K562 (cell line): ENCODE measurements around the gene SNAPC2. TPM values are rescaled to one million over a fixed set of nuclear protein-coding genes. Genes with fewer than 3 reads are reported as not detected.

ENCODE experiments used
- ATAC-seq: fragments of 200-7000 bp; cut with Tn5 transposase; 3 replicates; pipeline ENCODE4 v1.9.1; 2020; ENCODE audit warnings: moderate library complexity
- BruUV-seq: library from RNA; stranded (reverse); fragments of 400-500 nt; replicated peaks from 2 replicates; lab custom pipeline; 2021; lab: Mats Ljungman, UMichigan
- CTCF ChIA-PET: fragments of 300-600 bp; formaldehyde crosslinking; extraction: SDS; loops from one replicate; lab custom pipeline; 2021; ENCODE audit warnings: low intra/inter-chr PET ratio; lab: Yijun Ruan, JAX
- POLR2A ChIA-PET: fragments of 300-600, 350-650 bp; sonication (Branson Sonifier 250); formaldehyde crosslinking; extraction: SDS; loops from one replicate; lab custom pipeline; 2021; ENCODE audit warnings: antibody characterized with exemption, inconsistent platforms; lab: Yijun Ruan, JAX
- DNase-seq, 4 experiments: peaks; one replicate each; pipeline versions ENCODE4 v3.0.0 to v3.0.0-alpha.2; 2011 to 2018; ENCODE audit warnings: low spot score in 3 of 4, mixed read lengths in 3 of 4; ENCODE audit errors: extremely low read depth in 1 of 4
- FAIRE-seq: peaks from 2 replicates; lab custom pipeline; 2011; peaks lifted over from hg19 to GRCh38; lab: Jason Lieb, UNC
- H2AFZ ChIP-seq: 2 replicates; pipeline ENCODE4 v1.6.0; 2011; ENCODE audit warnings: low read depth, low read length, control low read depth, inconsistent platforms
- H3K27ac ChIP-seq: fragments of 200-600 bp; 3 replicates; pipeline ENCODE4 v1.8.0; 2011; ENCODE audit warnings: low read depth, mild to moderate bottlenecking, control low read depth, inconsistent platforms, low read length, moderate library complexity, mixed read lengths; ENCODE audit errors: extremely low read depth
- H3K27me3 ChIP-seq, 2 experiments: fragments of 300-600 bp in 1 of 2; 2 replicates in 1 of 2; 3 replicates in 1 of 2; pipeline versions ENCODE4 v1.6.0 to v1.8.0; 2011; ENCODE audit warnings: inconsistent platforms in 2 of 2, low read length in 2 of 2, mild to moderate bottlenecking in 1 of 2, mixed read lengths in 1 of 2, moderate library complexity in 1 of 2; ENCODE audit not compliant: control insufficient read depth in 2 of 2, insufficient read depth in 2 of 2
- H3K36me3 ChIP-seq: fragments of 300-600 bp; 3 replicates; pipeline ENCODE4 v1.8.0; 2011; ENCODE audit warnings: mild to moderate bottlenecking, low read length, inconsistent platforms; ENCODE audit not compliant: control insufficient read depth, insufficient read depth
- H3K4me1 ChIP-seq, 2 experiments: fragments of 200-600 bp in 1 of 2; replicated peaks in 1 of 2; 2 replicates in 1 of 2; 3 replicates in 1 of 2; pipeline versions ENCODE4 v1.5.1 to v1.8.0; 2011; ENCODE audit warnings: inconsistent platforms in 2 of 2, low read length in 2 of 2, mild to moderate bottlenecking in 1 of 2, mixed read lengths in 1 of 2, moderate library complexity in 1 of 2; ENCODE audit not compliant: control insufficient read depth in 2 of 2, insufficient read depth in 2 of 2
- H3K4me2 ChIP-seq: 2 replicates; pipeline ENCODE4 v1.6.1; 2011; ENCODE audit warnings: low read length, control low read depth, inconsistent platforms, mixed read lengths; ENCODE audit not compliant: insufficient read depth
- H3K4me3 ChIP-seq: fragments of 200-600 bp; sonication (generic), shearing (Covaris generic); 2 replicates; pipeline ENCODE4 v1.5.1; 2016; ENCODE audit warnings: control low read depth, inconsistent platforms
- H3K79me2 ChIP-seq: fragments of 200-600 bp; 3 replicates; pipeline ENCODE4 v1.8.0; 2011; ENCODE audit warnings: low read length, inconsistent platforms; ENCODE audit not compliant: control insufficient read depth, insufficient read depth
- H3K9ac ChIP-seq, 2 experiments: 2 replicates each; pipeline versions ENCODE4 v1.6.0 to v1.6.1; 2011; ENCODE audit warnings: low read depth in 2 of 2, low read length in 2 of 2, control low read depth in 1 of 2, inconsistent platforms in 1 of 2, mild to moderate bottlenecking in 1 of 2, mixed read lengths in 1 of 2; ENCODE audit not compliant: insufficient read depth in 1 of 2
- H3K9me1 ChIP-seq: one replicate; pipeline ENCODE4 v1.6.0; 2011; ENCODE audit warnings: inconsistent platforms, mild to moderate bottlenecking, low read length, moderate library complexity; ENCODE audit not compliant: control insufficient read depth, insufficient read depth
- H3K9me3 ChIP-seq: replicated peaks from 2 replicates; pipeline ENCODE4 v1.5.1; 2011; ENCODE audit warnings: low read depth, low read length, inconsistent platforms; ENCODE audit not compliant: control insufficient read depth, insufficient read depth
- H4K20me1 ChIP-seq: replicated peaks from 2 replicates; pipeline ENCODE4 v1.6.1; 2011; ENCODE audit warnings: low read length, inconsistent platforms, mixed read lengths; ENCODE audit not compliant: control insufficient read depth, insufficient read depth
- CHD4 ChIP-seq: fragments of 200-600 bp; sonication (generic); IDR thresholded peaks from 3 replicates; pipeline ENCODE4 v1.6.1; 2012; ENCODE audit warnings: low read depth, mild to moderate bottlenecking, mixed read lengths, low read length, inconsistent platforms; ENCODE audit not compliant: insufficient read depth, insufficient replicate concordance, poor library complexity, severe bottlenecking
- FOXK1 ChIP-seq: sonication (generic); formaldehyde crosslinking; IDR thresholded peaks from 2 replicates; pipeline ENCODE4 v1.8.0; 2022; ENCODE audit warnings: missing genetic modification reagents, mild to moderate bottlenecking, borderline replicate concordance
- LEF1 ChIP-seq: fragments of 450-650 bp; IDR thresholded peaks from 2 replicates; pipeline ENCODE4 v1.6.1; 2016; ENCODE audit warnings: mild to moderate bottlenecking
- PCBP1 ChIP-seq: fragments of 200-400 bp; formaldehyde crosslinking; IDR thresholded peaks from 2 replicates; pipeline ENCODE4 v1.6.1; 2018; ENCODE audit warnings: mild to moderate bottlenecking, low read depth, low read length; ENCODE audit not compliant: poor library complexity, severe bottlenecking
- POLR2A ChIP-seq: fragments of 450-650 bp; conservative IDR thresholded peaks from 2 replicates; pipeline ENCODE4 v1.6.1; 2016
- POLR2AphosphoS2 ChIP-seq: IDR thresholded peaks from 2 replicates; pipeline ENCODE4 v1.6.1; 2012; ENCODE audit warnings: low read length, improper control_type of control experiment
- PRMT5 ChIP-seq: sonication (generic); formaldehyde crosslinking; IDR thresholded peaks from 2 replicates; pipeline ENCODE4 v1.5.0; 2020; ENCODE audit warnings: missing genetic modification reagents
- RBFOX2 ChIP-seq: fragments of 200-400 bp; formaldehyde crosslinking; IDR thresholded peaks from 2 replicates; pipeline ENCODE4 v1.6.1; 2017; ENCODE audit warnings: low read depth, mild to moderate bottlenecking, low read length, moderate library complexity
- SRSF7 ChIP-seq: fragments of 200-400 bp; formaldehyde crosslinking; optimal IDR thresholded peaks from 2 replicates; pipeline ENCODE3; 2017; ENCODE audit warnings: mild to moderate bottlenecking, low read depth, low read length
- SUPT5H ChIP-seq: fragments of 450-650 bp; IDR thresholded peaks from 2 replicates; pipeline ENCODE4 v1.6.1; 2016
- TFAM ChIP-seq: fragments of 250-450 bp; sonication (Bioruptor Pico); conservative IDR thresholded peaks from 2 replicates; pipeline ENCODE4 v1.5.0; 2021; ENCODE audit warnings: mild to moderate bottlenecking, moderate library complexity
- ZNF217 ChIP-seq: sonication (generic); formaldehyde crosslinking; IDR thresholded peaks from 2 replicates; pipeline ENCODE4 v1.8.0; 2022; ENCODE audit warnings: mild to moderate bottlenecking, missing genetic modification reagents
- ZNF766 ChIP-seq: fragments of 200-800 bp; sonication (Bioruptor generic); conservative IDR thresholded peaks from 2 replicates; pipeline ENCODE4 v1.6.1; 2016; ENCODE audit warnings: missing genetic modification characterization, missing compliant biosample characterization
- WGBS: fragments of 100-300 bp; shearing (Covaris generic); methylation state at CpG from one replicate; pipeline ENCODE4 v1.1.6; 2016; ENCODE audit warnings: low coverage, mixed read lengths; ENCODE audit not compliant: insufficient coverage; ENCODE audit errors: missing lambda C conversion rate; 5-methylcytosine and 5-hydroxymethylcytosine counted together
- in situ Hi-C: fragments of 300-500 bp; cut with MboI; formaldehyde crosslinking; loops from 4 replicates; pipeline ENCODE4 v1.15.0; 2018; ENCODE audit warnings: inconsistent platforms, mixed read lengths
- intact Hi-C: fragments of 100-400 bp; cut with micrococcal nuclease; formaldehyde crosslinking; loops from 2 replicates; pipeline ENCODE4 v1.14.2; 2022
- polyA plus RNA-seq, 8 experiments: library from polyadenylated mRNA; depleted of rRNA in 4 of 8; stranded (reverse) in 5 of 8; unstranded in 3 of 8; fragments of >200 nt; fragmentation: Nextera tagmentation in 2 of 8; fragmentation: Illumina TruSeq in 1 of 8; extraction: Ambion mirVana in 2 of 8; extraction: Trizol in 1 of 8; gene quantifications; 2 replicates each; pipeline versions ENCODE4 v1.2.1 to v1.2.3, GENCODE V29; 2011 to 2014; ENCODE audit warnings: inconsistent platforms in 1 of 8, missing spikeins in 1 of 8
- total RNA-seq, 7 experiments: library from RNA; depleted of rRNA in 6 of 7; stranded (reverse); fragments of >200 nt in 6 of 7; fragmentation: Illumina TruSeq in 2 of 7; extraction: Trizol in 2 of 7; gene quantifications; 2 replicates each; pipeline versions ENCODE4 v1.2.1 to v1.2.3, GENCODE V29; 2011 to 2021; ENCODE audit warnings: low replicate concordance in 1 of 7
- TF ChIP-seq, protein P1 (sequence below): sonication (generic); formaldehyde crosslinking; IDR thresholded peaks from 2 replicates; pipeline ENCODE4 v1.8.0; 2022; ENCODE audit warnings: missing genetic modification reagents, mild to moderate bottlenecking, moderate library complexity, borderline replicate concordance
- TF ChIP-seq, protein P2 (sequence below): sonication (generic); formaldehyde crosslinking; IDR thresholded peaks from 2 replicates; pipeline ENCODE4 v1.8.1; 2023; ENCODE audit warnings: mild to moderate bottlenecking, missing genetic modification reagents

The SNAPC2 gene
- total and polyA plus RNA-seq, 9 of the 15 experiments (the other 6 are each of a cell fraction or from before 2014, with no cell fraction given) = 0.59 to 45.1 (median 15.3) TPM

DNA sequence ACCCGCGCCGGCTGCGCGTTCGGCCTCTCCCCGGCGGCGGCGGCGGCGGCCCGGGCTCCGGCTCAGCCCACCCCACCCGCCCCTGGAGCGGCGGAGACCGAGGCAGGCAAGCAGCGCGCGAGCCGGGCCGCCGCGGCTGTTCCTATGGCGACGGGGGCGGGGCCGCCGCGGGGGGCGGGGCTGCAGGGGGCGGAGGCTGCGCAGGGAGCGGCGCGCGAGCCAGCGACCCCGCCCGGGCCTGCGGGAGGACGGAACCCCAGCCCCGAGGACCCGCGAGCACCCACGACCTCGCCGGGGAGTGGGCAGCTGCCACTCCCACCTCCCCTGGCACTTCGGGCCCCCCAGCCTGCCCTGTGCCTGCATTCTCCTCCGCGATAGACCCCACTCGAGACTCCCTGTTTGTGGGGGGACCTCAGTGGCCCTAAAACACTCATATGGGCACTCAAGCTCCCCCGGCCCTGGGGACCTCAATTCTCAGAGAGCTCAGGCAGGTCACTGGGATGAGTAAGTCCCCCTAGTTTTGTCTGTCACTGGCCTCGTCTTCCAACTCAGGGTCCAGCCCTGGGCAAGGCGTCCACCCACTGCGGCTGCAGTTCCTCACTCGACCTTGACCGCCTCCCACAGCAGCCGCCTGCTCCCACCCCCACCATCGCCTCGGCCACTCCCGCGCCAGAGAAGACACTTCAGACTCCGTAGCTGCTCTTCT lies 6.0 kb downstream of the SNAPC2 start, which contains the start of gene CTXN1 (continued):
- no peak for TF ChIP-seq SRSF7
- TF ChIP-seq FOXK1 (CRISPR knock-in tag) = no peak
- TF ChIP-seq CHD4 = no peak

DNA sequence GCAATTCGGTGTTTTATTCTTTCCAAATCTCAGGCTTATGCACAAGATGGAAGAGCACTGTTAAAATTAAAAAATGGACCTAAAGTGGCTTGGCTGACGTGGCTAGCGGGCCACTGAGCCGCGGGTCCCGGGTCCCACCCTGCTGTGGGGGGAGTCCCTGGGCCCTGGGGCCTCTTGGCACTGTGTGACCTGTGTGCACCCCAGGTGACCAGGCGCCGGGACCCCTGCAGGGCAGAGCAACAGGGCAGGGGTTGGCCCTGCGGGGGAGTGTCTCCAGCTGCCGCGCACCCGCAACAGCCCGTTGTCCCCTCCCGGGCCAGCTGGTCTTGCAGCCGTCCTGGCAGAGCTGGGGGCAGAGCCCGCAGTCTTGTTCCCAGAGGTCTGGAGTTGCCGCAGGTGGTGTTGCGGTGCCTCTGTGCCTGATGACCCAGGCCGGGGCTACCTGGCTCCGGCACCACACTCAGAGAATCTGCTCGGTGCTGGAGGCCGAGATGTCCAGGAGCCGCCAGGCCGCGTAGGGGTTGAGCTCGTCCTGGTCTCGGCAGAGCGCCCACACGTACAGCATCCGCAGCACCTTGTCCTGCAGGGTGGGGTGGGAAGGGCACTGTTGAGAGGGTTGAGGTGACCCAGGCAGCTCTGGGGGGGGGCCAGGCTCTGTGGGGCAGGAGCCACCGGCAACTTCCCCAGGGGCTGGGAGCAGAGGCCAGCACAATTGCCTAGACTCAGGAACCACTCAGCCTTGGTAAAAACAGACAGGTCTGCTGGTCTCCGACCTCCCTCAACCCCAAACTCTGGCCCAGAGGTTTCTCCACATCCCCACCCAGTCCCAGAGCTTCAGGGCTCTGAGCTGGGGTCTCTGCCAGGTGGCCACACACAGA lies 6.8 kb downstream of the SNAPC2 start:
- ATAC-seq (no peak), DNase-seq (no peak), FAIRE-seq (no peak)
- no peak overlapping the region for H3K4me3 ChIP-seq
- H3K9me1 ChIP-seq = no peaks in the 10 kb centered on the region
- peaks cover 53% of the 10 kb centered on the region; the same call in 2 of the 3 replicates for H3K36me3 ChIP-seq
- intact Hi-C loops = no loop called here
- ChIA-PET CTCF (no interaction called here), POLR2A (interaction anchor here (0.6 to 2.7 kb wide), 6 partner anchors 9 to 835 kb away, joined by 3 to 17 read pairs (median 4); partner anchors contain the start of genes NDUFA7, RPS28 and TIMM44)
- H3K9me3 ChIP-seq = no peaks in the 10 kb centered on the region
- no peak overlapping the region for H2AFZ ChIP-seq
- no peak overlapping the region; the same call in 2 of the 3 replicates for H3K27ac ChIP-seq
- in situ Hi-C loops = no loop called here
- BruUV-seq = TSS peak; percentile 28
- peak overlapping the region; percentile 78; the same call in 1 of the 2 replicates for H3K4me2 ChIP-seq
- H4K20me1 ChIP-seq = peaks cover 25% of the 10 kb centered on the region
- H3K79me2 ChIP-seq = no peaks in the 10 kb centered on the region; the same call in 2 of the 3 replicates
- H3K9ac ChIP-seq = peak overlapping the region in 1 of 2 experiments; percentile 88; a peak in 2 of 4 replicates
- no peaks in the 10 kb centered on the region for H3K27me3 ChIP-seq
- peaks cover 11 to 85% of the 10 kb centered on the region in 2 experiments for H3K4me1 ChIP-seq
- WGBS = 45% methylated on average over 18 of the region's 32 CpGs
- no peak for TF ChIP-seq ZNF217 (CRISPR knock-in tag)
- TF ChIP-seq LEF1 = 0 out of 2 replicates have a peak, but pooled peaks have one; percentile 8
- TF ChIP-seq TFAM (CRISPR knock-in tag) = no peak
- no peak for TF ChIP-seq ZNF766
- peak; percentile 94; the same call in 1 of the 2 replicates for TF ChIP-seq POLR2AphosphoS2
- 0 out of 2 replicates have a peak, but pooled peaks have one; percentile 74 for TF ChIP-seq SUPT5H
- peak; percentile 64 for TF ChIP-seq RBFOX2
- TF ChIP-seq, protein P1, sequence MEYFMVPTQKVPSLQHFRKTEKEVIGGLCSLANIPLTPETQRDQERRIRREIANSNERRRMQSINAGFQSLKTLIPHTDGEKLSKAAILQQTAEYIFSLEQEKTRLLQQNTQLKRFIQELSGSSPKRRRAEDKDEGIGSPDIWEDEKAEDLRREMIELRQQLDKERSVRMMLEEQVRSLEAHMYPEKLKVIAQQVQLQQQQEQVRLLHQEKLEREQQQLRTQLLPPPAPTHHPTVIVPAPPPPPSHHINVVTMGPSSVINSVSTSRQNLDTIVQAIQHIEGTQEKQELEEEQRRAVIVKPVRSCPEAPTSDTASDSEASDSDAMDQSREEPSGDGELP (CRISPR knock-in tag) = peak; percentile 78; the same call in 1 of the 2 replicates
- TF ChIP-seq POLR2A = peak; percentile 46; the same call in 1 of the 2 replicates
- no peak for TF ChIP-seq PRMT5 (CRISPR knock-in tag)
- TF ChIP-seq, protein P2, sequence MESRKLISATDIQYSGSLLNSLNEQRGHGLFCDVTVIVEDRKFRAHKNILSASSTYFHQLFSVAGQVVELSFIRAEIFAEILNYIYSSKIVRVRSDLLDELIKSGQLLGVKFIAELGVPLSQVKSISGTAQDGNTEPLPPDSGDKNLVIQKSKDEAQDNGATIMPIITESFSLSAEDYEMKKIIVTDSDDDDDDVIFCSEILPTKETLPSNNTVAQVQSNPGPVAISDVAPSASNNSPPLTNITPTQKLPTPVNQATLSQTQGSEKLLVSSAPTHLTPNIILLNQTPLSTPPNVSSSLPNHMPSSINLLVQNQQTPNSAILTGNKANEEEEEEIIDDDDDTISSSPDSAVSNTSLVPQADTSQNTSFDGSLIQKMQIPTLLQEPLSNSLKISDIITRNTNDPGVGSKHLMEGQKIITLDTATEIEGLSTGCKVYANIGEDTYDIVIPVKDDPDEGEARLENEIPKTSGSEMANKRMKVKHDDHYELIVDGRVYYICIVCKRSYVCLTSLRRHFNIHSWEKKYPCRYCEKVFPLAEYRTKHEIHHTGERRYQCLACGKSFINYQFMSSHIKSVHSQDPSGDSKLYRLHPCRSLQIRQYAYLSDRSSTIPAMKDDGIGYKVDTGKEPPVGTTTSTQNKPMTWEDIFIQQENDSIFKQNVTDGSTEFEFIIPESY (CRISPR knock-in tag) = peak; percentile 99
- TF ChIP-seq PCBP1 = peak; percentile 69
